ENCODE data around the gene ASIC1.
A peak's percentile ranks its signal among the peaks of the same experiment; 100 is the strongest.
"Not testable (repeated sequence)": the region's sequence is repeated elsewhere in the genome, so short reads cannot be mapped to it uniquely, and the experiment has no call there.

The ASIC1 gene

GRCh38 chr12:50057000-50057841, at the start of gene ASIC1:
ASIC1 (plus strand) TSS chr12:50057596; CDS start chr12:50058767, 1,171 bp downstream.
- peak; percentile 40 for DNase-seq

DNA sequence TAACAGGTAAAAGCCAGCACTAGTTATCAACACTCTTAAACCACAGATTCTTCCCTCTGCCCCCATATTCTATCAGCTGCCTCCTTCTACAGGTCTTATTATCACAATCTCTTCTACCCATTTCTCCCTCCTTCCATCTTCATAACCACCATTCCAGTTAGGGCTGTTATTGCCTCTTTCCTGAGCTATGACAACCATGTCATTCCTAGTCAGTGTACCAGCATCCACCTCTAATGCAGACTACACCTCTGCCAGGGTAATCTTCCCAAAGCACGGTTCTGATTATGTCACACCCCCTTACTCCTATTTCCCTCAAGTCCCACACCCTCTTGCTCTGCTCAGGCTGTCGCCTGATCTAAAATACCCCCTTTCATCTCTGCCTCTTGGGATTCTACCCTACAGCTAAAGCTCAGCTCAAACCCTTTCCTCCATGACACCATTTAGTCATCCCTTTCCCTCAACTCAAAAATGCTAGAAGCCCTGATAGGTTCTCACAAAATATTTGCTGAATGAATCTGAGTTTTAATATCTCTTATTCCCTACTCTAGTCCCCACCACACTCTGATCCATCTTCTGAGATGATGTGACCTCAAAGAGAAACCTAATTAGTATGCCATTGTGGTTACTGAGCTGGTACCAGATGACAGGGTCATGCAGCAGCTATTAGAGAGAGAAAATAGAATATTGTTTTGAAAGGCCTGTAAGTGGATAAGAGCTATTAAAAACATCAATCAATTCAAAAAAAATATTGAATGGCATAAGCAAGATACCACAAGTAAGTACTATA, 43.8 kb upstream of the ASIC1 start:
- DNase-seq = no peak

- no peak for DNase-seq
Measured at GRCh38 chr12:50014342-50014741, 43.1 kb upstream of the ASIC1 start.

DNA sequence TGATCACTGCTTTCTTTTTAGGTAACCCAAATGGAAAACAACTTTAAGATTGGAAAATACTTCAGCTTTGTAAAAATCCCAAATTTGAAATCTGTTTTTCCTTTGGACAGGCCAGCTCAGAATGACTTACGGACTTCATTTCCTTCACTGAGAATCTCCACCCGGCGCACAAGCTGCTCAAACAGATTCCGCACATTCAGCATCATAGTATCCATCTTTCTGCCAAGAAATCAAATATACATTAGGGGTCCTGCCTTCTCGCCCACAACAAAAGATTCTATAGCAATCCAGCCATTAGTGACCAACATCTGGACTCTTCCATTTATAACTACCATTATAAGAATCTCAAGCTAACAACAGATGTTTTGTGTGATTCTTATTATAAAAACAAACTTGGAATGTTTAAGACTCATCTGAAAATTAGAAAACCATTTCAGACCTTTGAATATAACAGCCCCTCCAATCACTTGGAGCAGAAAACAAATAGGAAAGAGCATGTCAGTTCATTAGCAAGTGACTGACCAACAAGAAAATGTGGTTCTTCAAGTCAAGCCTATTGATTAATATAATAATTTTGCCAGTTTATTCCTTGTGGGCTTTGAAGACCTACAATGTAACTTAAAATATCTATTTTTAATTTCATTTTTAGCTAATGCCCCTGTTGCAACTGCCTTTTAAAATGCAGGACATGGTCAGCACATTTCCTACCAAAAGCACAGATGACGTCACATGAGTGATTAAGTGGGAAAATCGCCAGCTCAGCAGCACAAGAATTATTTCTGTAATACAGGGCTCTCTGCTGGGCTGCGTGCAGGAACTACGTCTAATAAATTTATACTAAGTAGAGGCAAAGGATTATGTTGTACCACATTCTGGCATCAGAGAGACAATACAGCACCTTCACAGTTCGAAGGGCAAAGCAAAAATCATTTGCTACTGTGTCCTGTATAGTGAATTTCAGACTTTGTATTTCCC, 40.6 kb upstream of the ASIC1 start:
- peak; percentile 20 for DNase-seq

DNA sequence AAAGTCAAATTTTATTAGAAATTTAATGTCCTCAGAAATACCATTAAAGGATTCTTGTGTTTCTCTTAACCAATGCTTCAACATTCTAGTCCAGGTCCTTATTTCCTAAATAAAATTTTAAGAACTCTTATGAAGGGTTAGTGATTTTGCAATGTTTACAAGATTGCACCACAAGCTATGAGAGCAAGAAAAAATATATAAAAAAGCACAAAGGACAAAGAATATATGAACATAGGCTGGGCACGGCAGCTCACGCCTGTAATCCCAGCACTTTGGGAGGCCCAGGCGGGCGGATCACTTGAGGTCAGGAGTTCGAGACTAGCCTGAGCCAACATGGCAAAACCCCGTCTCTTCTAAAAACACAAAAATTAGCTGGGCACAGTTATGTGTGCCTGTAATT, 39.8 kb upstream of the ASIC1 start:
- DNase-seq = no peak

- no peak for DNase-seq
Measured at GRCh38 chr12:50018154-50018553, 39.2 kb upstream of the ASIC1 start.

- DNase-seq = no peak
Measured at GRCh38 chr12:50018968-50019367, 38.4 kb upstream of the ASIC1 start.

- no peak for DNase-seq
Measured at GRCh38 chr12:50019524-50019923, 37.9 kb upstream of the ASIC1 start.

DNA sequence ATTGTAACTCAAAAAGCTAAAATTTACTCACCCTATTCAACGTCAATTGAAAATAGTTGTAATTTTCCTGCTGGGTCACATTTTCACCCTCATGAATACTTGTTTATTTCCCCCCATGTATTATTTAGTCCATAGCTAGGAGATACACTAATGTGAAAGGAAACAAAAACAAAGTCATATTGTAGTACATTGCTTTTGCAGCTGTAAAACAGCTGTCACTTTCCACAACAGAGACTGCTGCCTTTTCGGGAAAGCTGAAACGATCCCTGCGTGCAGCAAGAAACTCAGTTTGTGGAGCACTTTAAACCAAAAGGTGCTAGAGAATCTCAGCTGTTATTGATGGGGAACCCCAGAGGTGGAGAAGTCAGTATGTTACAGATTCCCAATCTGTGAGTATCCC, 36.4 kb upstream of the ASIC1 start:
- DNase-seq = no peak

- no peak for DNase-seq
Measured at GRCh38 chr12:50022903-50023302, 34.5 kb upstream of the ASIC1 start.

GRCh38 chr12:50024227-50024626, 33.2 kb upstream of the ASIC1 start:
- DNase-seq = no peak

- no peak for DNase-seq
Measured at GRCh38 chr12:50024805-50025186, 32.6 kb upstream of the ASIC1 start.

DNA sequence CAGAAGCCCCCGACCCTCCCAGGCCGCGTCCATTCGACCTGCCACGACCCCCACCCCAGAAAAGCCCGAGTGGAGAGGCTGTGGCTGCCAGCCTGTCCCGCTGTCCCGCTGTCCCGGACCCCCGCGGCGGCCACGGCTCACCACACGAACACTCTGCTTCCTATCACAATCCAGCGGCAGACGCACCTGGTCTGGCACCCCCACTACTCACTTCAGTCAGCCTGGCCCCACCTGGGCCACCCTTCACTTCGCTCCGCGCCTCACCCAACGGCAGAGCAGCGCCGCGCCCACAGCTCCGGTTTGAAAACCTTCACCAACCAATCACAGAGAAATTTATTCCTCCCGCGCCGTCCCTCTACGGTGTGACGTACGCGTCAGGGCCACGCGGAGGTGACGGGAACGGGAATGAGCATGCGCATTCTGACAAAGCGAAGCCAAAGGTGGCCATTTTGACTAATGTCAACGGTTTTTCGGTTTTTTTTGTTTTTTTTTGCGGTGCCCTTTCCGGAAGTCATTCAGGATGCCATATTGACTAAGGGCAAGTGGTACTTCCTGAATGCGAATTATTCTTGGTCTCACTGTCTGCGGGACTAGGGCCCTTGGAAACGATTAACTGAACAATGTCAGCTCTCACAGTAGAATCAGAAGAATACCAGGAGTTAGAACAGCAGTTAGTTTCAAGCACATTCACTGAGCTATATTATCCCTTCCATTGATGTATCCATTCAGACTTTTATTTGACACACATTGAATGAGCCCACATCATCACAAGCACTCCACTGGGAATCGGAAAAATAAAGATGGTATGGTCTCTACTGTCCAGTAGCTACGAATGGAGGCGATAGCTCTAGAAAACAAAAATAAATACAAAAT, 32.0 kb upstream of the ASIC1 start, which contains the start of gene RACGAP1:
Gene RACGAP1, minus strand, starts transcription at position 308 of the 873 bp plus-strand sequence. CDS start 8,779 bp downstream, outside the sequence.
- peak; percentile 98 for DNase-seq

GRCh38 chr12:50026691-50027090, 30.7 kb upstream of the ASIC1 start:
- DNase-seq = no peak

- not testable (repeated sequence) for DNase-seq
Measured at GRCh38 chr12:50030449-50030848, 26.9 kb upstream of the ASIC1 start.

- DNase-seq = no peak
Measured at GRCh38 chr12:50032515-50032853, 24.9 kb upstream of the ASIC1 start.

GRCh38 chr12:50032854-50033581, 24.4 kb upstream of the ASIC1 start:
- peak; percentile 10 for DNase-seq

GRCh38 chr12:50038336-50038735, 19.1 kb upstream of the ASIC1 start:
- no peak for DNase-seq

- DNase-seq = peak; percentile 70
Measured at GRCh38 chr12:50039151-50039835, 18.1 kb upstream of the ASIC1 start.

DNA sequence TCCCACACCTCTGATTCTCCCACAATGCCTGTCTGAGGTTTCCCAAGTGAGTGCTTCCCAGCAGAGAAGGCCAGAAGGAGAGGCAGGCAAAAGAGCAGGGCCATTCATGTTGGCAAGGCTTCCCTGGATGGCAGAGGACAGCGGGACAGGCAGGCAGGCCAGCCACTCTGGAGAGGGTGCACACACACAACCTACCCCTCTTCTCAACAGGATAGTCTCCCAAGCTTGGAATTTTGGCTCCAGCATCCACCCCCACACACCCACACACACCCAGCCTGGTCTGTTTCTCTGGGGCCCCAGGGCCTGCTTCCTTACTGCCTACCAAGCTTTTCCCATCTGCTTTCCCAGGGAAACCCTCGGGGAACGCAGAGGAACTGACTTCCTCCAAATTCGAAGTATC, 16.7 kb upstream of the ASIC1 start:
- no peak for DNase-seq

Measured in CD4-positive, alpha-beta T cell treated with Interferon gamma for 1 hour (primary cell).